Activated gamma-delta T cell (primary cell): Measurements from ENCODE around the gene CAMKK2.
"Not testable (repeated sequence)": the region's sequence is repeated elsewhere in the genome, so short reads cannot be mapped to it uniquely, and the experiment has no call there.

Source experiments
- DNase-seq: peaks from one replicate; lab custom pipeline; 2025; lab: John Stamatoyannopoulos, UW

The CAMKK2 gene

GRCh38 chr12:121245951-121246350, 50.6 kb downstream of the CAMKK2 start:
- DNase-seq, result no peak

DNA sequence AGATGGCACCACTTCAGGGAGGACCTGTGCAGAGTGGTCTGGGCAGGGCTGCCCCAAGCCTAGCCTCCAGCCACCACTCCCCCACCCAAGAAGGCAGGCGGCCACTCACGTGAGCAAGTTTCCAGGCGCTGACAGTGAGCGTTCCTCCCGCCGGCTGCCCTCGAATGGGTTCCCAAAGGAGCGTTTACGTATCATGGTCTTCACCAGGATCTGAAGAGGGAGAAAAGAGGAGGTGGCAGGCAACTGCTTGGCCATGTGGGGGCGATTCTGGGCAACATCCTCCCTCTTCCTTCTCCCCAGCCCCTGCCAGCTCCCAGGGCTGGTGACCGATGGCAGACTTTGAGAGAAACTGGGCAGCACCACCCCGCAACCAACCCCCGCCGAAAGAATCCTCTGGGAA, 51.5 kb downstream of the CAMKK2 start:
- no peak for DNase-seq

DNA sequence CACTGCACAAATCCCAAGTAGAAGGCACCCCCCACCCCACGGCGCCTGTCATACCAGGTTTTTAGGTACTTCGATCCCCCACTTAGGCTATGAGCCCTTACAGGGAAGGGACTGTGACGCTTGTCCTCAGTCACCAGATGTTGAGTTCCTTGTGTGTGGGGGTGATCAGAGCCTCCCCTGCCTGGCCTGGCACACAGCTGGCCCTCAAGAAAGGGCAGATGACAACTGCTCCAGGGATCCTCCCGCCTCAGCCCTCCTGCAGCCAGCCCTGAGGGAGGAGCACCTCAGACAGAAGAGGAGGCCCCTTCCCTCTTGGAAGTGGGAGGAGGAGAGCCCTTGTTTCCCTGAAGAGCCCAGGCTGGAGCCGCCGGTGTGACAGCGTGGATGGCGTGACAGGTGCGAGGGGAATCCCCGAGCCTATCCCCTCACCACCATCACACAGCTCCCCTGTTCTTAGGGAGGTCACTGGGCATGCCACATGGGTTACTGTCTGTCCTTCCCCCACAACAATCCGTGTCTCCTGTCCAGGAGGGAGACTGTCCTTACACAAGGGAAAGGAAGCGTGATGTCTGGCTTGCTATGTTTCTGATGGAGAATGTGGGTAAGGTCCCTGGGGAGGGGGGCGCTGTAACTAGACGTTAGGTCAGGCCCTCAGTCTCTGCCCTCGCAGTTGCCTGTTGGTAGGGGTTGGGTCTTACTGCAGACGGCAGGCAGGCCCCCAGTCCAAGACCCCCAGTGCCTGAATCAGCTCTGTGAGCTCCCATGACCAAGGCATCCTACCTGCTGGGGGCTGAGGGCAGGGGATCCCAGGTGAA, 55.1 kb downstream of the CAMKK2 start:
- no peak for DNase-seq

- peak; percentile 93 for DNase-seq
These were observed 55.9 kb downstream of the CAMKK2 start for GRCh38 chr12:121240484-121241101.

- no peak for DNase-seq
These were observed 56.5 kb downstream of the CAMKK2 start for GRCh38 chr12:121240062-121240420.

DNA sequence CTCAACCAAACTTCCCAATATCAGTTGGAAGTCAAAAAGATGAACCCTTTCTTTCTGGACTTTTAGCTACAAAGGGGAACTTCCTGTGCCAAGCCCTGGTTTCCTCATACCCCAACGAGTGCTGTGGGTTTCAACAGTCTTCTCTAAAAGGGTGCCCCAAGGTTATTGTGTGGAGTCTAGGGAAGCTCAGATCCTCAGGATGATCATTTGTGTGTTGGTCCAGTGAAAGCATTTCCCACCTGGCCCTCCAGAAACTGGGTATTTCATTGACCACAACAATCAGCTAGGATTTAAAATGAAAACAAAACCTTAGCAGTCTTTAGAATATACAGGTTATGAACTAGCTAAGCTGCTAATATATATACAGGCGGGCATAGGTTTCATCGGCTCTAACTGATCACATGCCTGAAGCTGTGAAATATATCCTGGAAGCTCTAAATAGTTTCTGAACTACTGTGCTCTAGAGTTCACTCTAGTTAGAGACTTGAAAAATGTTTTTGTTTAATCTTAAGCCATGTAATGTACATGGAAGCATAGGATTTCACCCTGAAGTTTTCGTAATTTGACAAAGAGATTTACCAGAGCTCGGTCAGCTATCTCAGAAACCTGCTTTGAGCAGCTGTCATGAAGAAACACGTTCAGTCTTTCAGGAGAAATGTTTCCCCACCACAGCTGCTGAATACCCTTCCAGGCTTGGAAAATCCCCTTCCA, 57.0 kb downstream of the CAMKK2 start:
- no peak for DNase-seq

GRCh38 chr12:121238604-121239350, 57.7 kb downstream of the CAMKK2 start:
- no peak for DNase-seq

GRCh38 chr12:121238086-121238485, 58.4 kb downstream of the CAMKK2 start:
- DNase-seq, result no peak

DNA sequence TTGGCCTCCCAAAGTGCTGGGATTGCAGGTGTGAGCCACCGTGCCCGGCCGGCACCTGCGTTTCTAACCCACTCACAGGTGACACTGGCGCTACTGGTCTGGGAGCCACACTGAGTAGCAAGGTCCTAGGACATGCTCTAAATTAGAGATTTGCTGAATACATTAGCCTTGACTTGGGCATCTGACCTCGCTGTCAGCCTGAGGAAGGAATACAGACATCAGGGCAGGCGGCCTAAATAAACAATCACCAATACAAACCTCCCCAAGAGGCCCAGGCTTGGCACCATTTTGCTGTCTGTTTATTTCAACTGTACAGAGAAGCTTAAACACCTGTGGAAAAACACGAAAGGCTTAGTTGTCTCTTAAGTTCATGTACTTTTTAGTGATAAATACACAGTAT, 59.1 kb downstream of the CAMKK2 start:
- DNase-seq, result no peak

DNA sequence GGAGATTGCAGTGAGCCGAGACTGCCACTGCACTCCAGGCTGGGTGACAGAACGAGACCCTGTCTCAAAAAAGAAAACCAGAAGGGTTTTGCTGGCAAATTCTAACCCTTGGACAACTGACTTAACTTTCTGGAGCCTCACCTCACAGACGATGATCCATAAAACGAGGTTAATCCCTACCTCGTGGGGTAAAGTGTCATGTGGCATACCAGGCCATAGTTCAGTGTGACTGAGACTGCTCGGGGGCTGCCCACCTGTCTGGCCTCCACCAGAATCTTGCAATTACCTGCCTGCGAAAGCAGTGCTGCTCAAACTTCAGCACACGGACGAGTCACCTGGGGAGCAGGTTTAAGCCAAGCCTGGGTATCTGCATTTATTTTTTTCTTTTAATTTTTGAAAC, 59.7 kb downstream of the CAMKK2 start:
- DNase-seq, result no peak

DNA sequence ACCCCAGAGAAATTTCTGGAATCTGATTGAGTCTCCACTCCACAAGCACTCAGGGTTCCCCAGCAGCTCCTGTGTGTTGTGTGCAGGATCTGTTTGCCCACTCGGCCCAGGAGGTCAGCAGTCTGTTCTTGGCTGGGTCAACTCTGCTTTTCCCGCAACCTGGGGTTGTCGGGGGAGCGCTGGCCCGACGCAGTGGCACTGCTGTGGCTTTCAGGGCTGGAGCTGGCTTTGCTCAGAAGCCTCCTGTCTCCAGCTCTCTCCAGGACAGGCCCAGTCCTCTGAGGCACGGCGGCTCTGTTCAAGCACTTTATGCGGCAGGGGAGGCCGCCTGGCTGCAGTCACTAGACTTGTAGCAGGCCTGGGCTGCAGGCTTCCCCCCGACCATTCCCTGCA, 62.9 kb downstream of the CAMKK2 start:
- no peak for DNase-seq

DNA sequence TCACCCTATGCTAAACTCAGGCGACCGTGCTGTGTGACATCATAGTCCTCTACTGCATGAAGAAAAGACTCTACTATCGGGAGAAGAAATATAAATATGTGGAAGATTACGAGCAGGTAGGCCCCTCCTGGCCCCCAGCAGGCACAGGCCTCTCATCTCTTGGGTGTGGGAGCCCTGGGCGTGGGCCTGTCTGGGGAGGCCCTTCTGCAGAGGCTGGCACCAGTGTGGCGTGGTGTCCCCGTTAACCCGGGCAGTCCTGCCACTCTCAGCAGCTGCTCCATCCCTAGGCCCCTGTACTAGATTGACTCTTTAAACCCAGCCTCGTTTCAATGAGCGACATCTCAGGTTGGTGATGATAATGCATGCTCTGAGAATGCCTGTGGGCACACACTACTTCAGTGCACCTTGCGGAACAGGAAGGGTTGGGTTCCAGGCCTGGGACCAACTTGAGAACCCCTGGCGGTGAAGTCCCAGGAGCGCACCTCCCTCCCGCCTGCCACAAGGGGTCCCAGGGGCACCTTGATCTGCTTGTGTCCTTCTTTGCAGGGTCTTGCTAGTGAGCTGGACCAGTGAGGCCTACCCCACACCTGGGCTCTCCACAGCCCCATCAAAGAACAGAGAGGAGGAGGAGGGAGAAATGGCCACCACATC, 63.4 kb downstream of the CAMKK2 start:
- no peak for DNase-seq

- DNase-seq, result no peak
These were observed 64.3 kb downstream of the CAMKK2 start for GRCh38 chr12:121232163-121232562.

DNA sequence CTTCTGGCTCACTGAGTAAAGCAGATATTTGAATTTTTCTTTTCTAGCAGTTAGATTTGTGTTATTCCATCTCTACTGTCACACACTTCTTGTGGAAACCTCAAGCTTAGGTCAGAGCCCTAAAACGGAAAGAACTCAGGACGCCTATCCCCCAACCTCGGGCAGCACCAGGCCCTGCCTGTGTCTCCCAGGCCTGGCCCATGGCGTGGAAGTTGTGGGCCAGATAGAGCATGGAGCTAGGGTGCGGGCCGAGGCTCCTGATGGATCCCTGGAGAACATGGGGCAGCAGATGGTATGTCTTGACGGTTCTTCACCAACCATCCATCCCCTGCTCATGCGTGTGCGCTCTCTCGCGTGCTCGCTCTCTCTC, 66.0 kb downstream of the CAMKK2 start:
- no peak for DNase-seq

DNA sequence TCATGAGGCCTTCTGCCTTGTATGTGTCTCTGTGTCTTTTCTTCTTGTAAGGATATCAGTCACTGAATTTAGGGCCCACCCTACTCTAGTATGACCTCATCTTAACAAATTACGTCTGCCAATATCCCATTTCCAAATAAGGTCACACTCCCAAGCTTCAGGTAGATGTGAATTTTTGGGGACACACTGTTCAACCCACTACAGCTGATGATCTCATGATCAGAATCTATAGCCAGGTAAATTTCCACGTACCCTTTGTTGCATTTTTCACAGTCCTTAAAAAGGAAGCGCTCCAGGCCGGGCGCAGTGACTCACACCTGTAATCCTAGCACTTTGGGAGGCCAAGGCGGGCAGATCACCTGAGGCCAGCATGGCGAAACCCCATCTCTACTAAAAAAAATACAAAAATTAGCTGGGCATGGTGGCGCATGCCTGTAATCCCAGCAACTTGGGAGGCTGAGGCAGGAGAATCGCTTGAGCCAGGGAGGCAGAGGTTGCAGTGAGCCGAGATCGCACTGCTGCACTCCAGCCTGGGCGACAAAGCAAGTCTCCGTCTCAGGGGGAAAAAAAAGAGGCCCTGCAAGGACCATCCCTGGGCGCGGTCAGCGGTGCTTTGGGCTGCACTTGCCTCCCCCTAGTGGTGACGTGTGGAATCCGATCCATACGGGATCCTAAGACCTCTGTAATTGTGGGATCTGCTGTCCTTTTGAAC, 66.5 kb downstream of the CAMKK2 start:
- DNase-seq, result peak; percentile 16

- no peak for DNase-seq
These were observed 67.4 kb downstream of the CAMKK2 start for GRCh38 chr12:121228919-121229665.

- no peak for DNase-seq
These were observed 69.2 kb downstream of the CAMKK2 start for GRCh38 chr12:121227294-121227693.

- DNase-seq, result not testable (repeated sequence)
These were observed 69.6 kb downstream of the CAMKK2 start for GRCh38 chr12:121226871-121227270.

GRCh38 chr12:121226399-121226798, 70.1 kb downstream of the CAMKK2 start:
- no peak for DNase-seq

- DNase-seq, result no peak
These were observed 71.9 kb downstream of the CAMKK2 start for GRCh38 chr12:121224591-121224990.
